Lung microvascular endothelial cell (primary cell): ENCODE results near the gene DLST. TPM values are rescaled to one million over a fixed set of nuclear protein-coding genes. Genes with fewer than 3 reads are reported as not detected.

Experiments
- total RNA-seq: library from RNA; depleted of rRNA; stranded (reverse); fragments of >200 nt; gene quantifications from 2 replicates; pipeline ENCODE4 v1.2.1, GENCODE V29; 2014

Gene DLST
- total RNA-seq, 1 donor from 2014 or later = 35.7 TPM

Other genes with a start within 250 kb of the DLST start
- gene AREL1, start 168.8 kb upstream of the DLST start, total RNA-seq = 26.8 and 27.4 TPM in 2 replicates
- 10.9 and 12.9 TPM in 2 replicates for gene FCF1, start 168.8 kb upstream of the DLST start, total RNA-seq
- 12.9 and 18.3 TPM in 2 replicates for gene YLPM1, start 118.6 kb upstream of the DLST start, total RNA-seq
- gene PROX2, start 5.8 kb upstream of the DLST start, total RNA-seq = not detected in 2 replicates
- gene RPS6KL1, start 41.3 kb downstream of the DLST start, total RNA-seq = 4.4 and 6.2 TPM in 2 replicates
- 20.2 and 92.0 TPM in 2 replicates for gene PGF, start 73.7 kb downstream of the DLST start, total RNA-seq
- 33.1 and 37.3 TPM in 2 replicates for gene EIF2B2, start 121.0 kb downstream of the DLST start, total RNA-seq
- 7.0 and 19.6 TPM in 2 replicates for gene MLH3, start 169.6 kb downstream of the DLST start, total RNA-seq
- gene ACYP1, start 182.1 kb downstream of the DLST start, total RNA-seq = 4.6 and 5.6 TPM in 2 replicates
- 0.40 and 0.44 TPM in 2 replicates for gene ZC2HC1C, start 187.7 kb downstream of the DLST start, total RNA-seq
- 18.1 and 32.7 TPM in 2 replicates for gene NEK9, start 245.1 kb downstream of the DLST start, total RNA-seq